Heart left ventricle (tissue), 16 donors: ENCODE results near the gene EFHD2. TPM values are rescaled to one million over a fixed set of nuclear protein-coding genes. Genes with fewer than 3 reads are reported as not detected.

Source experiments
- ATAC-seq, 4 donors: fragments of 200-7000 bp; cut with Tn5 transposase; one replicate each; pipeline ENCODE4 v1.9.1; 2020 to 2022; ENCODE audit warnings: moderate library complexity in 4 of 4, mild to moderate bottlenecking in 3 of 4, moderate number of reproducible peaks in 1 of 4
- DNase-seq, 5 donors: peaks; one replicate each; pipeline ENCODE4 v3.0.0-alpha.2; 2020
- H3K27ac ChIP-seq, 12 donors: fragments of 200-600 bp; sonication (generic) in 4 of 12; one replicate each; pipeline versions ENCODE4 v1.5.0 to v1.8.0; 2016 to 2022; ENCODE audit warnings: mild to moderate bottlenecking in 2 of 12
- H3K27me3 ChIP-seq, 9 donors: fragments of 200-600 bp; sonication (generic) in 2 of 9; one replicate each; pipeline versions ENCODE4 v1.5.1 to v1.8.0; 2016 to 2022; ENCODE audit warnings: mild to moderate bottlenecking in 3 of 9
- H3K36me3 ChIP-seq, 9 donors: fragments of 200-600 bp; sonication (generic) in 2 of 9; one replicate each; pipeline versions ENCODE4 v1.5.0 to v1.8.0; 2018 to 2022; ENCODE audit warnings: mild to moderate bottlenecking in 2 of 9
- H3K4me1 ChIP-seq, 12 donors: fragments of 200-600 bp; sonication (generic) in 4 of 12; one replicate each; pipeline versions ENCODE4 v1.5.0 to v1.8.0; 2016 to 2022; ENCODE audit warnings: mild to moderate bottlenecking in 3 of 12
- H3K4me3 ChIP-seq, 12 donors: fragments of 200-600 bp; sonication (generic) in 4 of 12; one replicate each; pipeline versions ENCODE4 v1.5.0 to v1.8.0; 2017 to 2022; ENCODE audit warnings: mild to moderate bottlenecking in 9 of 12, moderate library complexity in 4 of 12
- H3K9me3 ChIP-seq, 12 donors: fragments of 200-600 bp; sonication (generic) in 4 of 12; one replicate each; pipeline versions ENCODE4 v1.5.0 to v1.8.0; 2016 to 2022; ENCODE audit warnings: mild to moderate bottlenecking in 1 of 12
- POLR2A ChIP-seq, 2 donors: fragments of 450-650 bp; IDR thresholded peaks; one replicate each; pipeline ENCODE4 v1.6.1; 2017; ENCODE audit warnings: antibody characterized with exemption in 2 of 2, mild to moderate bottlenecking in 2 of 2, moderate library complexity in 2 of 2
- WGBS, 4 donors: extraction: QIAGEN DNeasy Blood & Tissue Kit in 2 of 4; methylation state at CpG; one replicate each; pipeline versions ENCODE4 v1.1.5 to v1.1.7; 2013 to 2018; 5-methylcytosine and 5-hydroxymethylcytosine counted together
- intact Hi-C, 10 donors: fragments of 100-400 bp; cut with DNase I; formaldehyde crosslinking; loops; one replicate each; pipeline versions ENCODE4 v1.11.1 to v1.14.2; 2022
- polyA plus RNA-seq, 2 donors: library from polyadenylated mRNA; stranded (reverse); fragments of 200-250 nt; gene quantifications; one replicate each; pipeline ENCODE4 v1.2.3, GENCODE V29; 2013
- total RNA-seq, 9 donors: library from RNA; depleted of rRNA in 2 of 9; stranded (reverse); fragments of >200 nt in 2 of 9; fragmentation: NEBNext Ultra II Directional in 3 of 9; extraction: Animal tissue kit (Norgen Biotek cat#: 25700) in 3 of 9; gene quantifications; one replicate each; pipeline versions ENCODE4 v1.1.0 to v1.2.4, GENCODE V29; 2016 to 2023
- TF ChIP-seq, protein P1 (sequence below), 12 donors: fragments of 200-600 bp; sonication (generic) in 4 of 12; IDR thresholded peaks; one replicate each; pipeline versions ENCODE4 v1.5.0 to v1.8.0; 2018 to 2022; ENCODE audit warnings: antibody characterized with exemption in 12 of 12, mild to moderate bottlenecking in 5 of 12
- donor health status: ischemic (EF 13 %, LVEDD 7.1; RV severe dilation, severe dysfunction).
- donor health status: healthy with polysubstance abuse.
- donor health status: DM: no; HTN: yes; CAD: no.
- donor health status: DM: no; HTN: no; CAD: no.
- donor health status: ischemic (EF 25% LVEDD 6.9; RV normal size, moderate dysfunction).
- donor health status: ischemic (EF 25% LVEDD 5.7; RV mildly dilated, moderate dysfunction).
- donor health status: healthy.
- donor health status: DM: yes; HTN: yes; CAD: no.
- donor health status: ischemic (EF 35%, LVEDD 5.7; RV mildly dilated, moderate dysfunction).
- donor health status: nonischemic (EF 11% LVEDD 7.7; RV severe dilation, severe dysfunction).
- donor health status: DM: yes; HTN: yes; CAD: no.
- donor health status: PGD.
- donor health status: ischemic (EF 29% LVEDD 5.4; RV normal size, mild dysfunction).
- donor health status: nonischemic (EF 23%, LVEDD 6.1; RV moderate dilation, normal function).

Gene EFHD2
- total and polyA plus RNA-seq, 11 donors, result 11.2 to 52.2 (median 15.8) TPM

DNA sequence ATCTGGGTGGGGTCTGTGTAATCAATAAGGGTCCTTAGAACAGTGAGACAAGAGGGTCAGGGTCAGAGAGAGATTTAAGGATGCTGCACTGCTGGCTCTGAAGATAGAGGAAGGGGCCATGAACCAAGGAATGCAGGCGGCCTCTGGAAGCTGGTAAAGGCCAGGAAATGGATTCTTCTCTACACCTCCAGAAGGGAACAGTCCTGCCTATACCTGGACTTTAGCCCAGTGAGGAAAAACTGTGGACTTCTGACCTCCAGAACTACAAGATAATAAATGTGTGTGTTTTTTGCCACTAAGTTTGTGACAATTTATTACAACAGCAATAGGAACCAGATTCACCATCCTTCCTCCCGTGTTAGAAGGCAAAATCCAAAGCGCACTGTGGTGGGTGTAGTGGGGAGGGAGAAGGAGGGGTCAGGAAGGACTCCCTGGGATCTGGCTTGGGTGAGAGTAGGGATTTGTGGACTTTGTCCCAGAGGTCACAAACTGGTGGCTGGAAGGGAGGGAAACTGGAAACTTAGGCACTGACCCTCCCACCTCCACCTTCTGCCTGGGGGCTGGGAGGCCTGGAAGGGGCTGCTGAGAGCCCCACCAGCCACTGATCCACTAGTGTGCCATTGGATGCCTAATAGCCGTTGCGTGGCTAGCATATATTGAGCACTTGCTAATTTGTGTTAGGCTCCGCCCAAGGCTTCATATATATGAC, 41.5 kb downstream of the EFHD2 start:
- Histone ChIP-seq H3K4me1 (no peaks in the 10 kb centered on the region), H3K27ac (no peak overlapping the region), H3K27me3 (peaks cover 0 to 15% (median 0%) of the 10 kb centered on the region in 9 donors), H3K9me3 (peaks cover 0 to 7% (median 0%) of the 10 kb centered on the region in 12 donors), H3K4me3 (no peak overlapping the region), H3K36me3 (no peaks in the 10 kb centered on the region)
- no peak for ATAC-seq
- intact Hi-C loops, result no loop called here
- DNase-seq, result peak in 1 of 5 donors; percentile 13
- 91 to 95% (median 92%) methylated on average over 6 of the region's 6 CpGs for WGBS, 4 donors
- no peak for TF ChIP-seq POLR2A (IDR thresholded peaks at IDR 0.05)
- TF ChIP-seq, protein P1, sequence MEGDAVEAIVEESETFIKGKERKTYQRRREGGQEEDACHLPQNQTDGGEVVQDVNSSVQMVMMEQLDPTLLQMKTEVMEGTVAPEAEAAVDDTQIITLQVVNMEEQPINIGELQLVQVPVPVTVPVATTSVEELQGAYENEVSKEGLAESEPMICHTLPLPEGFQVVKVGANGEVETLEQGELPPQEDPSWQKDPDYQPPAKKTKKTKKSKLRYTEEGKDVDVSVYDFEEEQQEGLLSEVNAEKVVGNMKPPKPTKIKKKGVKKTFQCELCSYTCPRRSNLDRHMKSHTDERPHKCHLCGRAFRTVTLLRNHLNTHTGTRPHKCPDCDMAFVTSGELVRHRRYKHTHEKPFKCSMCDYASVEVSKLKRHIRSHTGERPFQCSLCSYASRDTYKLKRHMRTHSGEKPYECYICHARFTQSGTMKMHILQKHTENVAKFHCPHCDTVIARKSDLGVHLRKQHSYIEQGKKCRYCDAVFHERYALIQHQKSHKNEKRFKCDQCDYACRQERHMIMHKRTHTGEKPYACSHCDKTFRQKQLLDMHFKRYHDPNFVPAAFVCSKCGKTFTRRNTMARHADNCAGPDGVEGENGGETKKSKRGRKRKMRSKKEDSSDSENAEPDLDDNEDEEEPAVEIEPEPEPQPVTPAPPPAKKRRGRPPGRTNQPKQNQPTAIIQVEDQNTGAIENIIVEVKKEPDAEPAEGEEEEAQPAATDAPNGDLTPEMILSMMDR (IDR thresholded peaks at IDR 0.05), result no peak

DNA sequence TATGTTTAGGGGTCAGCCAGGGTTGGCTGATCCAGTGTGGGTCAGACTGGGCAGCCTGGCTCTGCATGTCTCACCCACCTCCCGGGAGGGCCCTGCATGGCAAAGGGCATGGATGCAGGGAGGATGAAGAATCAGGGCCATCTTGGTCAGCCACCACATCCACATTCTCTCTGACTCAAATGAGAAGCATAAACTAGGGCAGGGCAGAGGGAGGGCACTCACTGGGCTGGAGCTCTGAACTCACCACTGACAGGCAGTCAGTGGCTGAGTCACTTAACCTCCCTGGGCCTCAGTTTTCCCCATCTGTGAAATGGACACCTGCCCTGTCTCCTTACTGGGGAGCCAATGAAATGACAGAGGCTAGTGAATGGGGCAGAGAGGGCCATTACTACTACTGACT, 42.5 kb downstream of the EFHD2 start:
- WGBS, 4 donors, result 76 to 100% (median 92%) methylated on average over 1 of the region's 1 CpG; no CpG with 5 or more reads in 1 of the 4 donors
- intact Hi-C loops, result no loop called here
- no peaks in the 10 kb centered on the region for H3K36me3 ChIP-seq
- H3K4me1 ChIP-seq, result no peaks in the 10 kb centered on the region
- H3K27ac ChIP-seq, result no peak overlapping the region
- H3K27me3 ChIP-seq, result peaks cover 0 to 8% (median 0%) of the 10 kb centered on the region in 9 donors
- peak in 1 of 5 donors; percentile 7 for DNase-seq
- peaks cover 0 to 7% (median 0%) of the 10 kb centered on the region in 12 donors for H3K9me3 ChIP-seq
- TF ChIP-seq, protein P1 (IDR thresholded peaks at IDR 0.05), result no peak
- no peak for TF ChIP-seq POLR2A (IDR thresholded peaks at IDR 0.05)
- H3K4me3 ChIP-seq, result no peak overlapping the region
- no peak for ATAC-seq

DNA sequence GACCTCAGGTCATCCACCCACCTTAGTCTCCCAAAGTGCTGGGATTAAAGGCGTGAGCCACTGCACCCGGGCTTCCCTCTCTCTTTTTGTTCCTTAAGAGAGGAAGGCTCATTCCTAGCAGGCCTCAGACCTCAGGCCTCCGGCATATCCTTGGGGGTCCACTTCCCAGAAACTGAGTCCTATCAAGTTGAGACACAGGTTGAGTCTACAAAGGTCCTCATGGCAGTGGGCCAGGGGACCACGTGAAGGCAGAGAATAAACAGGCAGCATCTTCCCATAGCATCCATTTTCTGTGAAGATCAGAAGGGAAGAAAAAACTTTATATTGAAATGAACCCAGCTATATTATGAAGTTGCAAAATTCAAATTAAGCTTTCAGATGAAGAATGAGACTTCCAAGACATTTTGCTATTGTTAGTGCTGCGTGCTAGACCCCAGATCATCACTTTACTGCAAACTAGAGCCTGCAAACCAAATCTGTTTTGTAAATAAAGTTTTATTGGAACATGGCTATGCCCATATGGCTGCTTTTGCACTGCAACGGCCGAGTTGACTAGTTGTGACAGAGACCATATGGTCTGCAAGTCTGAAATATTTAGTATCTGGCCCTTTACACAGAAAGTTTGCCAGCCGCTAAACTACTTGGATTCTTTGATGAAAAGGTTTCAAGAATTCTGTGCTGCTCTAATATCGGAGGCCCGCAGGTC, 43.3 kb downstream of the EFHD2 start:
- TF ChIP-seq, protein P1 (IDR thresholded peaks at IDR 0.05), result no peak
- no peak for TF ChIP-seq POLR2A (IDR thresholded peaks at IDR 0.05)
- no peak overlapping the region for H3K27ac ChIP-seq
- intact Hi-C loops, result no loop called here
- no peaks in the 10 kb centered on the region for H3K36me3 ChIP-seq
- peaks cover 0 to 7% (median 0%) of the 10 kb centered on the region in 12 donors for H3K9me3 ChIP-seq
- ATAC-seq (no peak), DNase-seq (peak in 1 of 5 donors; percentile 22)
- no peaks in the 10 kb centered on the region for H3K27me3 ChIP-seq
- 82 to 87% (median 84%) methylated on average over 10 of the region's 10 CpGs for WGBS, 4 donors
- no peak overlapping the region for H3K4me3 ChIP-seq
- no peaks in the 10 kb centered on the region for H3K4me1 ChIP-seq

DNA sequence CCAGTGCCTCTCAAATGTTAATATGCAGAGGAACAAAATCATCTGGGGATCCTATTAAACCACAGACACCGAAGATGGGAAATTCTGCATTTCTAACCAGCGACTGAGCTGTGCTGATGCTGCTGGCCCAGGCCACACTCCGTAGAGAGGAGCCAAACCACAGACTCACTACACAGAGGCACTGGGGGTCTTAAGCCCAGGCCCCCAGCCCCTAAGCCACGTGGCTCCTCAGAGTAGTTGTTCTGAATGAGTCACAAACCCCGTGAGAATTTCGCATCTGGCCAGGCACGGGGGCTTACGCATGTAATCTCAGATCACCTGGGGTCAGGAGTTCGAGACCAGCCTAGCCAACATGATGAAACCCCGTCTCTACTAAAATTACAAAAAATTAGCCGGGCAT, 44.0 kb downstream of the EFHD2 start:
- WGBS, 4 donors, result 69 to 86% (median 81%) methylated on average over 9 to 11 of the region's 11 CpGs
- DNase-seq (peak in 1 of 5 donors; percentile 41), ATAC-seq (no peak)
- Histone ChIP-seq H3K4me1 (no peaks in the 10 kb centered on the region), H3K36me3 (no peaks in the 10 kb centered on the region), H3K27me3 (peaks cover 0 to 4% (median 0%) of the 10 kb centered on the region in 9 donors), H3K4me3 (no peak overlapping the region), H3K27ac (no peak overlapping the region), H3K9me3 (peaks cover 0 to 7% (median 0%) of the 10 kb centered on the region in 12 donors)
- intact Hi-C loops, result no loop called here
- TF ChIP-seq POLR2A (IDR thresholded peaks at IDR 0.05), result no peak
- TF ChIP-seq, protein P1 (IDR thresholded peaks at IDR 0.05), result no peak
